RWPE1 (cell line): ENCODE results near the gene UBE2J2.

Experiments
- CTCF ChIA-PET: fragments of 350-600 bp; sonication (Branson Sonifier 250); formaldehyde crosslinking; extraction: SDS; loops from one replicate; lab custom pipeline; 2021; lab: Yijun Ruan, JAX
- POLR2A ChIA-PET: fragments of 400-600 bp; formaldehyde crosslinking; extraction: SDS; loops from one replicate; lab custom pipeline; 2020; ENCODE audit warnings: antibody characterized with exemption; ENCODE audit not compliant: low non-redundant PET; lab: Yijun Ruan, JAX
- DNase-seq: peaks from one replicate; pipeline ENCODE4 v3.0.0; 2012; ENCODE audit warnings: low spot score
- H3K27ac ChIP-seq: fragments of 450-650 bp; 2 replicates; pipeline ENCODE4 v1.5.1; 2017
- TF ChIP-seq, protein P1 (sequence below): fragments of 450-650 bp; conservative IDR thresholded peaks from 2 replicates; pipeline ENCODE4 v1.5.1; 2017; ENCODE audit warnings: low read depth, mild to moderate bottlenecking

UBE2J2 gene

DNA sequence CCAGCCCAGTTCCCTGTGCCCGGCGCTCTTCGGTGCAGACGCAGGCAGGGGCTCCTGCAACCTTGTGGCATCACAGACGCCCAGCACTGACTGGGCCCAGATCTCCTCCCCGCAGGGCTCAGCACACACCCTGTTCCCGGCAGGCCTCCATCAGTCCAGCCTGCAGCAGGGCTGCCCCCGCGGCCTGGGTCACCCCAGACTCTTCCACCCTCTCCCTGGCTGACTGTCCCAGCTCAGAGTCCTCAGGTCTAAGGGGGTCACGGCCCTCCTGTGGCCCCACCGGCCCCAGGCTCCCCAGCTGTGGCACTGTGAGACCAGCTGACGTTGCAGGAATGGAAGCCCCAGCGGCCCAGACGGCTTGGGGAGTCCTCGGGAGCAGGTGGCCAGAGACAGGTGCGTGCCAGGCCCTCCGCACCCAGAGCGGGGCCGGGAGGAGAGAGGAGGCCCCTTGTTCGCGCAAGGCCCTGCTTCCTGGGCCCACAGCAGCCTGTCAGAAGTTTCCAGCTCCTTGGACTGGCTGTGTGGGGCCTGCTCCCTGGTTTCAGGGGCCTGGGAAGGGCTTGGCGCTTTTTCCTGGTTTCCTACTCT is 37.4 kb downstream of the UBE2J2 start:
- ChIA-PET POLR2A (no interaction called here), CTCF (interaction anchor here (0.6 to 2.7 kb wide), 2 partner anchors 114 to 307 kb away, joined by 3 to 8 read pairs; no protein-coding TSS in a partner anchor)
- peak overlapping the region; percentile 81 for H3K27ac ChIP-seq
- TF ChIP-seq, protein P1, sequence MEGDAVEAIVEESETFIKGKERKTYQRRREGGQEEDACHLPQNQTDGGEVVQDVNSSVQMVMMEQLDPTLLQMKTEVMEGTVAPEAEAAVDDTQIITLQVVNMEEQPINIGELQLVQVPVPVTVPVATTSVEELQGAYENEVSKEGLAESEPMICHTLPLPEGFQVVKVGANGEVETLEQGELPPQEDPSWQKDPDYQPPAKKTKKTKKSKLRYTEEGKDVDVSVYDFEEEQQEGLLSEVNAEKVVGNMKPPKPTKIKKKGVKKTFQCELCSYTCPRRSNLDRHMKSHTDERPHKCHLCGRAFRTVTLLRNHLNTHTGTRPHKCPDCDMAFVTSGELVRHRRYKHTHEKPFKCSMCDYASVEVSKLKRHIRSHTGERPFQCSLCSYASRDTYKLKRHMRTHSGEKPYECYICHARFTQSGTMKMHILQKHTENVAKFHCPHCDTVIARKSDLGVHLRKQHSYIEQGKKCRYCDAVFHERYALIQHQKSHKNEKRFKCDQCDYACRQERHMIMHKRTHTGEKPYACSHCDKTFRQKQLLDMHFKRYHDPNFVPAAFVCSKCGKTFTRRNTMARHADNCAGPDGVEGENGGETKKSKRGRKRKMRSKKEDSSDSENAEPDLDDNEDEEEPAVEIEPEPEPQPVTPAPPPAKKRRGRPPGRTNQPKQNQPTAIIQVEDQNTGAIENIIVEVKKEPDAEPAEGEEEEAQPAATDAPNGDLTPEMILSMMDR = no peak
- DNase-seq = no peak

DNA sequence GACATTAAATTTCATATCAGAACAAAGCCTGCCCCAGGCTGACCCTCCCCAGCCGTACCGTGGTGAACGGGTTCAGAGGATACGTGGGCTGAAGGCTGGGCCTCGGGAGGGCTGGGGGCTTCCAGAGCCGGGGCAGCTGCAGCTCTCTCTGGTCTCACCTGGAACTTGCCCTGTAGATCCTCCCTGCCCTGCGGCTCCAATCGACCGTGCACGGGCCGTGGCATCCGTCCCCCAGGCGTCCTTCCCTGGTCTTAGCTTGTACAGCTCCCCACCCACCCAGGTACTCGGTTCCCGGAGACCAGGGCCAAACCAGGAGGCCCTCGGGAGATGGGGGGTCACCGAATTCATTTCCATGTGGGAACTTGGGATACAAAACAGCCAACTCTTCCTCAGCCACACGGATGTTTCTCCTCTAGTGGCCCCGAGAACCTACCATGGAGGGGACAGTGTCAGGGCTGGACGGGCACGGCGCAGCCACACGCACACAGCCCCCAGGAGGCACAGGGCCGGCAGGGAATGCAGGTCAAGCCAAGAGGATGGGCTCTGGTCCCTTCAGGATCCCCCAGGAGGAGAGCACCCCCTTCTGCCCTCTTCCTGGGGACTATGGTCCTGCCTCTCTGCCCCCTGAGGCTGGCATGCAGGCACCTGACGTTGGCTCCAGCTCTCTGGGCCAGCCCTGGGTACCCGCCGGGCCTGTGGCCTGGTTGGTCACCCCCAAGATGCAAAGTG is 38.5 kb downstream of the UBE2J2 start:
- TF ChIP-seq, protein P1 = no peak
- ChIA-PET CTCF (no interaction called here), POLR2A (interaction anchor here (0.5 kb wide), 1 partner anchor 22 kb away, joined by 6 read pairs; no protein-coding TSS in a partner anchor)
- peak overlapping the region; percentile 81 for H3K27ac ChIP-seq
- no peak for DNase-seq

- TF ChIP-seq, protein P1 = no peak
- POLR2A ChIA-PET = interaction anchor here (0.5 kb wide), 1 partner anchor 23 kb away, joined by 6 read pairs; no protein-coding TSS in a partner anchor
- CTCF ChIA-PET = no interaction called here
Measured at GRCh38 chr1:1234180-1234808, 39.4 kb downstream of the UBE2J2 start.

DNA sequence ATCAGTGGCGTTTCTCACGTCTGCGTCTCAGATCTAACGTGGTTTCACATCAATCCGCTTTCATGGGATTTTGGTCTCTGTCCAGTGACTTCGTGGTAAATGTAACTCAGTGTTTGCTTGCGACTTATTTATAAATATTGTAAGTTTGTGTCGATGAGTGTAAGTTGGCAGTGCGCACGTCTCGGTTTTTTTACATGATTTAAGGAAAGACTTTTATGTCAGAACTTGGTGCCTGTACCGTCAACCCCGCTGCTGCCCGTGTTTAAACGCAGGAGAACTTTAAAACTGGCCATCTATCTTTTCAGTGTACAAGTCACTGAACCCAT is 40.1 kb downstream of the UBE2J2 start:
- TF ChIP-seq, protein P1 = no peak
- H3K27ac ChIP-seq = peak overlapping the region; percentile 81
- POLR2A ChIA-PET = no interaction called here
- CTCF ChIA-PET = no interaction called here
- no peak for DNase-seq

More at GRCh38 chr1:1234180-1234808, 39.4 kb downstream of the UBE2J2 start:
- peak overlapping the region; percentile 81 for H3K27ac ChIP-seq
- no peak for DNase-seq

- POLR2A ChIA-PET = no interaction called here
- TF ChIP-seq, protein P1 = no peak
- peak overlapping the region; percentile 81 for H3K27ac ChIP-seq
- CTCF ChIA-PET = no interaction called here
- no peak for DNase-seq
Measured at GRCh38 chr1:1232796-1233566, 40.7 kb downstream of the UBE2J2 start.
